ENCODE results near the gene HMX3.

The HMX3 gene

GRCh38 chr10:123180101-123181090, 44.6 kb downstream of the HMX3 start:
- DNase-seq: no peak

- DNase-seq: no peak
These were observed 48.0 kb downstream of the HMX3 start for GRCh38 chr10:123183724-123184123.

- no peak for DNase-seq
These were observed 52.0 kb downstream of the HMX3 start for GRCh38 chr10:123187781-123188180.

All from COR-L47 (cell line).